HG03064 (cell line): ENCODE measurements around the gene ARL4D.
"Not testable (repeated sequence)": the region's sequence is repeated elsewhere in the genome, so short reads cannot be mapped to it uniquely, and the experiment has no call there.

ENCODE experiments used
- ATAC-seq: cut with Tn5 transposase; IDR thresholded peaks from one replicate; pipeline ENCODE4 v1.9.1; 2021; ENCODE audit warnings: low read depth; ENCODE audit not compliant: unreplicated experiment

Gene ARL4D, protein sequence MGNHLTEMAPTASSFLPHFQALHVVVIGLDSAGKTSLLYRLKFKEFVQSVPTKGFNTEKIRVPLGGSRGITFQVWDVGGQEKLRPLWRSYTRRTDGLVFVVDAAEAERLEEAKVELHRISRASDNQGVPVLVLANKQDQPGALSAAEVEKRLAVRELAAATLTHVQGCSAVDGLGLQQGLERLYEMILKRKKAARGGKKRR

DNA sequence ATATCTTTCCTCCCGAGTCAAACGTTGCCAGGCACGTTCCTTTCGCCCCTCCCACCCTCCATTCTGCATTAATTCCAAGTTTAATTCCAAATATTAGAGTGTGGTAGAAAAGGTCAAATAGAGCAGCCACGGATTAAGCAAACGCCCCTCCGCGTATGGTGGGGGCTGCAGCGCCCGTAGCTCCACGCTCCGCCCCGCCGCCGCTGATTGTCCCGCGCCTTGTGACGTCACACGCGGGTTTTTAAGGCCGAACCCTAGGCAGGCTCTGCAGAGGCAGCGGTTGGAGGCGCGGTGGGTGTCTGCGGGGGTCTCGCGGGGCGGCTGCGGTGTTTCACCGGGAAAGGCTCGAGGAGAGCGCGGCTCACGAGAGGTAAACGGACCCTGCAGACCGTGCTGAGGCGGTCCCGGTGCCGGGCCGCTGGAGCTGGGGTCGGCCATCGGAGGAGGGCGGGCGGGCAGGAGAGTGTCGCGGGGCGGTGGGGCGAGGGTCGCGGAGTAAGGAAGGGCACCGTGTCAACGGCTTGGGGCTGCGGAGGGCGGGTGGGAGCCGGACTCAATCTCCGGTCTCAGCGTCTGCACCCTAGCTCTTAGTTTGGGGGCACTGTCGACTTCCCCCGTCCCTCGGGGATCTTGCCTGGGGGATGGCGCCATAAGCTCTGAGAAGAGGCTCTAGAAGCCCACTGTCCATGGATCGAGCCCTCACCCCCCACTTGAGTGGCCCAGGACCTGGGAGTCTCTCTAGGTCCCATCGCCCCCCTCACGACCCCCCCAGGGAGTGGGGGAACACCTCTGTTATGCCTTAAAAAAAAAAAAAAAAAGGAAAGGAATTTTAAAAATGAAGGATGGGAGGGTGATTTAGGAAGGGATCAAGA, at the start of gene ARL4D:
TSS of gene ARL4D (plus strand) at position 270 of the 872 bp plus-strand sequence. CDS start 740 bp downstream, outside the sequence.
- ATAC-seq: no peak

DNA sequence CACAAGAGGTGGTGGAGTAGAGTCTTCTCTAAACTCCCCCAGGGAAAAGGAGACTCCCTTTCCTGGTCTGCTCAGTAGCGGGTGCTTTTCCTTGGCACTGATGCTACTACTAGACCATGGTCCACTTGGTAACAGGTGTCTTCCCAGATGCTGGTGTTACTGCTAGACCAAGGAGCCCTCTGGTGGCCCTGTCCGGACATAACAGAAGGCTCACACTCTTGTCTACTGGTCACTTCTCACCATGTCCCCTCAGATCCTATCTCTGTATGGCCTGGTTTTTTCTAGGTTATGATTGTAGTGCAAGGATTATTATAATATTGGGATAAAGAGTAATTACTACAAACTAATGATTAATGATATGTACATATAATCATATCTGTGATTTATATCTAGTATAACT, 49.7 kb upstream of the ARL4D start:
- ATAC-seq: no peak

DNA sequence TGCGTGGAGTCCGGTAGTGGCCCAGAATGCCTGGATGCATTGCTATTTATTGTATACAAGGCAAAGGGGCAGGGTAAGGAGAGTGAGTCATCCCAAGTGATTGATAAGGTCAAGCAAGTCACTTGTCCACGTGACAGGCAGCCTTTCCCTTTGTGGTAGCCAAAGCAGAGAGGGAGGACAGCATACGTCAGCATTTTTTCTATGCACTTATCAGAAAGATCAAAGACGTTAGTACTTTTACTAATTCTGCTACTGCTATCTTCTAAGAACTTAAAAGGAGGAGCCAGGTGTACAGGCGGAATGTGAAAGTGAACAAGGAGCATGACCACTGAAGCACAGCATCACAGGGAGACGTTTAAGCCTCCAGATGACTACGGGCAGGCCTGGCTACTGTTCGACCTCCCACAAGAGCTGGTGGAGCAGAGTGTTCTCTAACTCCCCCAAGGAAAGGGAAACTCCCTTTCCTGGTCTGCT, 47.9 kb upstream of the ARL4D start:
- ATAC-seq: no peak

DNA sequence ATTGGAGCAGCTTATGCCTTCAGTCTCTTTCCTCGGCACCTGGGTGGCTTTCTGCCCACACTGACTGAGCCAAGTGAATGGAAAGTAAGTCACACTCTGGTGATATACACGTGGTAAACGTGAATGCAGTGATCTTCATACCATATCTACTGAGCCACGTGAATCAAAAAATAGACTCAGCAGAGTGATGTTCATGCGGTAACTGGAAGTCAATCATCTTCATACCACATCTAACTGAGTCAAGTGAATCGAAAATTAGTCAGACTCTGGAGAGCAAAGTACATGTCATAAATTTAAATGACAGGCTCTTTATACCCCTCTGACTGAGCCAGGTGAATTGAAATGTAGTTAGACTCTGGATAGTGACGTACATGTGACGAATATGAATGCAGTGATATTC, 47.1 kb upstream of the ARL4D start:
- ATAC-seq: no peak

DNA sequence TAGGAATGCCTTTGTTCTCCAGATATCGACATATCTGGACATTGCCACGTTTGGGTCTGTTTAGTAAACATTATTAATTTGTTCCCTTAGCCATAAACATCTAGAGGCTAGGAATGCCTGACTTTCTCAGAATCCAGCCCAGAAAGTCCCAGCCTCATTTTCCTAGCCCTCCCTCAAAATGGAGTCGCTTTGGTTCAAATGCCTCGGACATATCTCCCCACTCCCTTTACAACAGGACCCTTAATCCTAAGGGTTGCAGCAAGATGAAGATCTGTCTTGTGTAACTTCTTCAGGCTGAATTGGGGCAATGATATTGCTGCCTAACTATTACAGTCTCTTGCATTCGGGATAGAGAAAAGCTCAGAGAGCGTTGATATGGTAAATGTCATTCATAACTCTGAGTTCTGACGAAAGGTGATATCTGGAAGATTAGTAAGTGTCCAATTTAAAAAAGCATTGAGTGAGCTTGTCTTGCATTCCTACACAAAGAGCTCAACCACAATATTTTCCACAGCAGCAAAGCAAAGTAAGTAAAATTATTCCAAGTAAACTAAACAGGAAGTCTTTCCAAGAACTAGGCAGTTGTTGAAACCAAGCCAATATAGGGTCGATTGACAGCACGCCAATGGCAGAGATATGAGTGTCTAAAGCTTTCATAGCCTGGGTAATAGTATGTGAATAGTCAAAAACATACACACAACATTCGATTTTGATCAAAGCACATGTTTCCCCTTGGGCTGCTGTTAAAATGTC, 46.0 kb upstream of the ARL4D start:
- no peak for ATAC-seq

DNA sequence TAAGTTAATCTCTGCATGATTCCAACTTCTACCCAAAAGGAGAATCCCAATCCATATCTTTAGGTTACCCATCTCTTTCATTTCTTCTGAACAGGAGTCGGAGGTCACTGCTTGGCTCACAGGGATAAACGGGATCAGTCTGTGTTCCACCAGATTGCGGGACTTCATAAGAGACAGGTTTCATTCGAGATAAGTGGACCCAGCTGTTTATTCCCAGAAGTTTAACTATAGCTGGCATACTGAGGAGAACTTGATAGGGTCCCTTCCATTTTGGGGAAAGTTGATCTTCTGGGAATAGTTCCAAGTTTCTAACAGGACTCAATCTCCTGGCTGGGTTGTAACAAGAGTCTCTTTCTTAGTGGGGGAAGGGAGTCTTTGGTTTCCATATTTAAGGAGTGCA, 45.4 kb upstream of the ARL4D start:
- no peak for ATAC-seq

DNA sequence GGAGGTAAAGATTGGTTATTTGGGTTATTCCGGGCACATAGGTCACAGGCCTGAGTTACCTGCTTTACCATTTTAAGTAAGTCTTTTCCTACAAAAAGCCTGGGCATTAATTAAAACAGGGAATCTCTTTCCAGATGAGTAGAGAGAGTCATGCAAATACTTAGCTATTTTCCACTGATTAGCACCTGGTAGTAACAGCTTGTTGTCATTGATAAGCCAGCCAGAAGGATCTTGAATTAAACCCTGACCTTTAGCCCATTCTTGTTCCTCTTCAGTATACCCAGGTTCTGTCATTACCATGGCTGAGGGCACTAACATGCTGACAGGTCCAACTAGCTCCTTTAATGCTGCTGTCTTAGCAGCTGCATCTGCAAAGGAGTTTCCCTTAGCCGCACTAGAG, 44.4 kb upstream of the ARL4D start:
- no peak for ATAC-seq

DNA sequence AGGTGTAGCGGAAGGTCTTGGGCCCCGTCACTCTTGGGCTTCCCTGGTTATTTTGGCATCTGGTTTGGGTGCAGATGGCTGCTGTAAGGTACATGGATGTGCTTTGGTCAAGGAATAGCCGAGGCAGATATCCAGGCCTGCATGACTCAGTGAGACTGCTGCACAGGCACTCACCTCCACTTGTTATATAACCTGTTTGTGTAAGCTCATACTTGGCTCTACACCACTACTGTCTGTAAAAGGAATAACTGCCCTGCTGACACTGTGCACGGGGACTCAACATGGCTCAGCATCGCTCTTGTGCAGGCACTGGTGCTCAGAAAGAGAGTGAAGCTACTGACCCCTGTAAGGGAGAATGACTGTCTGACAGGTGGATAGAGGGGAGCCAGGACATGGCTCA, 42.3 kb upstream of the ARL4D start:
- ATAC-seq: no peak

DNA sequence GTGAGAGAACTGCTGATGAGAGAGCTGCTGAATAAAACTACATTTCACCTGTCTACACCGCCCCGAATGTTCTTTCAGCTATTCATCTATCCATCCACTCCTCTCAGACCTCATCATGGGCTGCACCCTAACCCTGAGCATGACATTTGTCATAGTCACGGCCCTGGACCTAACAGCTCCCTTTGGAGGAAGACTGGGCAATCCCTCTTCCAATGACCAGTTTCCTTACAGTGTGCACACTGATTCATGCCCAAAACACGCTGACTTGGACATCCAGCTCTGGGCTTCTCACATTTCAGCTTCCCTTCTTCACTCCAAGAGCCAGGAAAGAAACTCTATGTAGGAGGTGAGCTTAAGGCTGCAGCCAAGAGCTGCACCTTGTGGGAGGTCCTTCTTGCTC, 41.8 kb upstream of the ARL4D start:
- no peak for ATAC-seq

DNA sequence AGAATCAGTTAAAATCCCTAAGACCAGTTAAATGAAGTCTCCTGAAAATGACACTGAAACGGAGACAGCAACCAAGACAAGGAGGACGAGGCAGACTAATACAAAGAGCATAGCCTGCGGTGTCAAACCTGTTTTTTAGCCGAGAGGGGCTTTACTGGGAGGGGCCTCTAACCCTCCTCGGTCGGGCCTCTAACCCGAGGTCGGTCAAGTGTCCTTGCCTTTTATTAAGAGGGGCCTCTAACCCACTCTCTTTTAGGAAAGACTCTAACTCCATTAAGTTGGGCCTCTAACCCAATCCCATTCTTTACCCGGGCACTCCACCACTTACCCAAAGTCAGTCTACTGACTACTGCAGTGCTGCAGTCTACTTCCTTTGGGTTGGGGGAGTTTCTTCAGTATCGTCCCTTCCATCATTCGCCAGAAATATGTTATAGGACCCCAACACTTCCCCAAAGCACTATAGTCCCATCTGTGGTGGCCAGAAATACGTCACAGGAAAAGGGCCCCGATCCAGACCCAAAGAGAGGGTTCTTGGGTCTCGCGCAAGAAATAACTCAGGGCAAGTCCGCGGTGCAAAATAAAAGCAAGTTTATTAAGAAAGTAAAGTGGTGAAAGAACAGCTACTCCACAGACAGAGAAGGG, 39.2 kb upstream of the ARL4D start:
- no peak for ATAC-seq

DNA sequence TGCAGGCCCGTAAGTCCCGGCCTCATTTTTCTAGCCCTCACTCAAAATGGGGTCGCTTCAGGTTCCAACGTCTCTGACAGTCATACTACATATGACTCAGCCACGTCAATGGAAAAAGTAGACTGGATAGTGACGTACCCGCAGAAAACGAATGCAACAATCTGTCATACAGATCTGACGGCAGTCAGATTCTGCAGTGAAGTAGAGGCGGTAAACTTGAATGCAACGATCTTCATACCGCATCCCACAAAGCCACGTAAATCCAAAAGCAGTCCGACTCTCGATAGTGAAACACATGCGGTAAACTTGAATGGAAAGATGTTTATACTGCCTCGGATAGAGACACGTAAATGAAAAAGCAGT, 38.4 kb upstream of the ARL4D start:
- ATAC-seq: peak; percentile 13

DNA sequence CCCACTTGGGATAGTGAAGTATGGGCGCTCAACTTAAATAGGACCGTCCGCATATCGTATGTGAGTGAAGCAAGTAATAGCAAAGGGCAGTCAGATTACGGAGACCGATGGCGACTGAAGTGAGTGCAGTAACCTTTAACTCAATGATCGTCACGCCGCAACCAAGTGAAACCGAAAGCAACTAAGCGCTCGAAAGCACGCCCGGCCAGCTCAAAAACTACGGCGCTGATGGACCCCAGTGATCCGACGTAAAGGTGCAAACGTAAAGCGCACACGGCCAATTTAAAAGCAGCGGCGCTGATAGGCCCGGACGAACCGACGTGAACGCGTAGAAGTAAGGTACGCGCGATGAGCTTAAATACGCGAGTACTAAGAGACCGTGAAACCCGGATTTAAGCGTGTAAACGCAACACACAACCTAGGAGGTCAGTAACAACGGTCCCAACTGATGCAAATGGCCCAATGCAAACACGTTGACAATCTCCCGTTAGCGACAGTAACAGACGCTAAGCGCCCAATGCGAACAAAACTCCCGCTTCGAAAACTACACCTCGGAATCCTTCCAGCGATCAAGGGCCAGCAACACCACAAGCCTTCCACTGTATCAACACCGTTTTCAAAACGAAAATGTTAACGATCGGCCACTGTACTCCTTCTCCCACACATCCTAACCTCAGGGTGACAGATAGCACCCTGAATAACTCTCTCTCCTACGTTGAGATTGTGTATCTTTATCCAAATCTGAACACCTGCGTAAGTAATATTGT, 37.9 kb upstream of the ARL4D start:
- peak; percentile 59 for ATAC-seq

DNA sequence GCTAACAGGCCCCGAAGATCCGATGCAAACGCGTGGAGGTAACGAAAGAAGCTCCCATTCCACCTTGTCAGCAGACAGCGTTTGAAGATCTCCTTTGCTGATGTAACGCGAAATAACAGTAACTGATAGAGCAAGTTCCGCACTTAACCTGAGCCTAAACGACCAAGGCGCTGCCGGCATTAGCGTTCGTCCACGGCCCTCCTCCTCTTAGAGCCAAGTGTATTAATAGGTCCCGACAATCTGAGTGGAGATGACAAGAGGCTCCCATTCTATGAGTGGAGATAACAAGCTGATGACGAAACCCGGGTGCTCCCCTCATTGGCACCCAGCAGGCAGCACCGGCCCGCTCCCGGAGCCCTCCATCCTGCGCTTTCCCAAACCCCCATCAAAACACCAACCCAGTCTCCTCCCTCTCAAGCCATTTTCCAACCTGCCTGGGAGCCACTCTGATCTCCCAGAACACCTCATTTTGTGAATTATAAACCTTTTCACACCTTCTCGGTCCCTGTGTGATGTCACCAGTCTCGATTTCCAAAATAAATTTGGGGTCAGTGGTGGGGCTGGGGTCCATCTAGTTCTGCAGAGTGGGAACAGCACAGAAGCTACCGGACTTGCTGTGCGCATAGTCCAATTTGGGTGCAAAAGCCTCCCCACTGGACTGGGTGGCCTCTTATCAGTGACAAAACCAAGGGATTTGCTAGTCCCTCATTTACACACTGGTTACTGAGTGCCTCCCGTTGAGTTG, 35.4 kb upstream of the ARL4D start:
- ATAC-seq: no peak

DNA sequence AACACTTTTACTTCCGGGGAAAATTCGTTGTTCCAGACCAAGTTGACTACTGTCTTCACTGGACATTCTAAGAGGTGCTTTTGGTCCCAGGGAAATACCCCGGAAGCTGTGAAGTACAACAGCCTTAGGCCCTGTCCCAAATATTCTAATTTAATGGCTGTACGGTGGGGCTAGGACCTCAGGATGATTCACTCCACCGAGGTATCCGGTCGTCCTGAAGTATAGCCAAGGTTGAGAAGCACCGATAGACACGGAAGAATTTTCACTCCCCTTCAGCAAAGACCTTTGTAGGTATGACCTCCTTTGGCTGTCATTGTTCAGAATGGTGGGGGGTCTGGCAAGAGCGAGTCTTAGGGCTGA, 34.9 kb upstream of the ARL4D start:
- no peak for ATAC-seq

DNA sequence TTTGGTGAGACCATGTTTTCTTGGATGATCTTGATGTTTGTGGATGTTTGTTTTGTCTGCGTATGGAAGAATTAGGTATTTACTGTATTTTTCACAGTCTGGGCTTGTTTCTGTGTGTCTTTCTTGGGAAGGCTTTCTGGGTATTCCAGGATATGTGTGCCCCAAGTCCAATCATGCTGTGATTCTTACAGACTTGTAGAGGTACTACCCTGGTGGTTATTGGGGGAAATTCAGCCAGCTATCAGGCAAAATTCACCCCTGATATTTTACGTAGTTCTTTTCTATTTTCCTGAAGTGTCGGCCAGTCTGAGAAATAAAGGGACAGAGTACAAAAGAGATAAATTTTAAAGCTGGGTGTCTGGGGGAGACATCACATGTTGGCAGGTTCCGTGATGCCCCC, 33.4 kb upstream of the ARL4D start:
- no peak for ATAC-seq

DNA sequence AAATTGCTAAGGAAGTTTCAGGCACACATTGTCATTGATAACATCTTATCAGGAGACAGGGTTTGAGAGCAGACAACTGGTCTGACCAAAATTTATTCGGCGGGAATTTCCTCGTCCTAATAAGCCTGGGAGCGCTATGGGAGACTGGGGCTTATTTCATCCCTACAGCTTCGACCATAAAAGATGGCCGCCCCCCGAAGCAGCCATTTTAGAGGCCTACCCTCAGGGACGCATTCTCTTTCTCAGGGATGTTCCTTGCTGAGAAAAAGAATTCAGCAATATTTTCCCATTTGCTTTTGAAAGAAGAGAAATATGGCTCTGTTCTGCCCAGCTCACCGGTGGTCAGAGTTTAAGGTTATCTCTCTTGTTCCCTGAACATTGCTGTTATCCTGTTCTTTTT, 32.9 kb upstream of the ARL4D start:
- not testable (repeated sequence) for ATAC-seq

DNA sequence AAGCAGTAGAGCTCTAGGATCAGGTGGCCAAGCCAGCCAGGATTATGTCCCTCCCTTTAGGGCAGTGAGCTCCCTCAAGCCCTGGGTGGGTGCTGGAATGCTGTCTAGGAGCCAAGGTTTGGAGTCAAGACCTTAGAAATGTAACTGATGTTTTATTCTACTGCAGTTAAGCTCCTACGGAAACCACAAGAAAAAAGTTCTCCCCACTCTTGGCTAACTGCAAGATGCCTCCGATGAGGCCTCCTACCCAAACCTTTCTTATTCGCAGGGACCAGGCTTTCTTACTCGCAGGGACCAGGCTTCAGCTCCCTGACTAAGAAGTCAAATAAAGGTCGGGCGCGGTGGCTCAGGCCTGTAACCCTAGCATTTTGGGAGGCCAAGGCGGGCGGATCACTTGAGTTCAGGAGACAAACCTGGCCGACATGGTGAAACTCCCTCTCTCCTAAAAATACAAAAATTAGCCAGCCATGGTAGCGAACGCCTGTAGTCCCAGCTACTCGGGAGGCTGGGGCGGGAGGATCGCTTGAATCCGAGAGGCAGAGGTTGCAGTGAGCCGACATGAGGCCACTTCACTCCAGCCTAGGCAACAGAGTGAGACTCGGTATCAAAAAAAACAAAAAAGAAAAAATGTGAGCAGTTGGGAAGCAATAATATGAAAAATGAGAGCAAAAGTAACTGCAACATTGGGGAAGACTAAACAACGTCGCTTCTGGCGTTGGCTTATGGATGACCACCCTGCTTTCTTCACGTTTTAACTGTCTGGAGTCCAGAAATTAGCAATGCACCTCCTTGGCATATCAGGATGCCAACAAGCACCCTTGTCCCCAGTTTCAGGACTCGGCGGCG, 31.7 kb upstream of the ARL4D start:
- ATAC-seq: no peak

DNA sequence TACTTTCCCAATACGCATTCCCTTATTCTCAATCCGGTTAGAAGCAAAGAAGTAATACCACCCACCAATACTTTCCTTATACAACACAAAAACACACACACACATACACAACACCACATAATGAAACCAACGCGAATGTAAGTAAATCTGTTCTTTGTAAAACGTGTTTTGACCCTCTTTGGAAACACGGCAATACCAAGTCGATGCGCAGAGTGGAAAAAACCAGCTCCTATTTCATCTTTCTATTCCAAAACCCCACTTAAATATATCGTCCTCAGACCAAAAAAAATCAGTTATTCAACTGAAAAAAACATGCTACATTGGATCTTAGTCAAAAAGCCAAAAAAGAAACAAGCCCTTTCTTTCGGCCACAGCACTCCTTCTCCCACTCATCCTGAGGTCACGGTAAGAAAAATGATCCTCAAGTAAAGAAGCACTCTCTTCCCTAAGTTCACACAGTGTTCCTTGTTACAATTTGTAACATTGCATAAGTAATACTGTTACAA, 31.0 kb upstream of the ARL4D start:
- no peak for ATAC-seq
